HepG2 (cell line): ENCODE measurements around the gene EIF3L. TPM values are rescaled to one million over a fixed set of nuclear protein-coding genes. Genes with fewer than 3 reads are reported as not detected.
A peak's percentile ranks its signal among the peaks of the same experiment; 100 is the strongest.

ENCODE experiments used
- ELF1 ChIP-seq: sonication (generic); formaldehyde crosslinking; IDR thresholded peaks from 2 replicates; pipeline ENCODE4 v1.4.0; 2020; ENCODE audit warnings: missing genetic modification reagents
- ETV5 ChIP-seq: IDR thresholded peaks from 2 replicates; pipeline ENCODE4 v1.6.1; 2018; ENCODE audit warnings: missing biosample characterization, missing genetic modification reagents, inconsistent platforms, borderline replicate concordance
- HMGXB3 ChIP-seq: sonication (generic); formaldehyde crosslinking; IDR thresholded peaks from 2 replicates; pipeline ENCODE4 v1.4.0; 2020; ENCODE audit warnings: missing genetic modification reagents, borderline replicate concordance
- MAX ChIP-seq: IDR thresholded peaks from 2 replicates; pipeline ENCODE4 v1.6.1; 2012; ENCODE audit warnings: inconsistent platforms
- PAF1 ChIP-seq: IDR thresholded peaks from 2 replicates; pipeline ENCODE4 v1.6.1; 2016; ENCODE audit warnings: missing genetic modification reagents, missing compliant biosample characterization
- PAXIP1 ChIP-seq: sonication (generic); formaldehyde crosslinking; conservative IDR thresholded peaks from 2 replicates; pipeline ENCODE4 v1.4.0; 2020; ENCODE audit warnings: mild to moderate bottlenecking, missing genetic modification reagents, moderate library complexity
- ZBTB14 ChIP-seq: sonication (generic); formaldehyde crosslinking; IDR thresholded peaks from 2 replicates; pipeline ENCODE4 v1.4.0; 2020; ENCODE audit warnings: missing genetic modification reagents
- ZFP1 ChIP-seq: IDR thresholded peaks from 2 replicates; pipeline ENCODE4 v1.6.1; 2016
- ZMAT5 ChIP-seq: sonication (generic); formaldehyde crosslinking; IDR thresholded peaks from 2 replicates; pipeline ENCODE4 v1.5.0; 2020; ENCODE audit warnings: mild to moderate bottlenecking, low read depth, missing genetic modification reagents, borderline replicate concordance
- ZNF256 ChIP-seq: sonication (generic); formaldehyde crosslinking; conservative IDR thresholded peaks from 2 replicates; pipeline ENCODE4 v1.4.0; 2020; ENCODE audit warnings: missing genetic modification reagents
- ZNF580 ChIP-seq: IDR thresholded peaks from 2 replicates; pipeline ENCODE4 v1.6.1; 2016; ENCODE audit warnings: low read depth, borderline replicate concordance
- ZNF709 ChIP-seq: sonication (generic); formaldehyde crosslinking; IDR thresholded peaks from 2 replicates; pipeline ENCODE4 v1.5.0; 2020; ENCODE audit warnings: mild to moderate bottlenecking, missing genetic modification reagents
- ZNF770 ChIP-seq: sonication (generic); formaldehyde crosslinking; IDR thresholded peaks from 2 replicates; pipeline ENCODE4 v1.5.0; 2020; ENCODE audit warnings: mild to moderate bottlenecking, missing genetic modification reagents
- ZNF784 ChIP-seq: sonication (generic); formaldehyde crosslinking; IDR thresholded peaks from 2 replicates; pipeline ENCODE4 v1.5.1; 2020; ENCODE audit warnings: missing genetic modification reagents, mild to moderate bottlenecking, borderline replicate concordance
- ZNF850 ChIP-seq: sonication (generic); formaldehyde crosslinking; conservative IDR thresholded peaks from 2 replicates; pipeline ENCODE4 v1.9.0; 2021; ENCODE audit warnings: mild to moderate bottlenecking, missing genetic modification reagents
- polyA plus RNA-seq, 8 experiments: library from polyadenylated mRNA; depleted of rRNA in 3 of 8; stranded (reverse) in 7 of 8; unstranded in 1 of 8; fragments of >200 nt; fragmentation: Illumina TruSeq in 4 of 8; extraction: Trizol in 4 of 8; gene quantifications; 2 replicates each; pipeline versions ENCODE4 v1.2.1 to v1.2.3, GENCODE V29; 2011 to 2016; ENCODE audit warnings: low read depth in 4 of 8, missing spikeins in 1 of 8, mixed read lengths in 1 of 8; ENCODE audit not compliant: insufficient read depth in 1 of 8
- total RNA-seq, 5 experiments: library from RNA; depleted of rRNA; stranded (reverse); fragments of >200 nt; fragmentation: Illumina TruSeq; extraction: Trizol; gene quantifications; 2 replicates each; pipeline ENCODE4 v1.2.3, GENCODE V29; 2016; ENCODE audit warnings: low read depth in 1 of 5

Gene EIF3L
- total and polyA plus RNA-seq, 2 of the 13 experiments (the other 11 are each of a cell fraction or from before 2014, with no cell fraction given) = 514 to 793 TPM

GRCh38 chr22:37933711-37934376 is 84.6 kb downstream of the EIF3L start (continued):
- TF ChIP-seq ZNF784 (CRISPR knock-in tag) (peak; percentile 65; the same call in 1 of the 2 replicates), PAF1 (CRISPR knock-in tag) (no peak), ZFP1 (no peak), ZNF770 (peak; percentile 40; the same call in 1 of the 2 replicates), HMGXB3 (CRISPR knock-in tag) (peak; percentile 28; the same call in 1 of the 2 replicates), ZNF709 (CRISPR knock-in tag) (no peak), ZBTB14 (CRISPR knock-in tag) (no peak), ELF1 (CRISPR knock-in tag) (peak; percentile 39; the same call in 1 of the 2 replicates), PAXIP1 (CRISPR knock-in tag) (peak; percentile 38), ZMAT5 (CRISPR knock-in tag) (no peak), ZNF256 (CRISPR knock-in tag) (no peak), ZNF580 (CRISPR knock-in tag) (peak; percentile 51; the same call in 1 of the 2 replicates), MAX (no peak; the same call in 1 of the 2 replicates), ZNF850 (no peak), ETV5 (CRISPR knock-in tag) (peak; percentile 56; the same call in 1 of the 2 replicates)
